ENCODE measurements around the gene GGCX.
"Not testable (repeated sequence)": the region's sequence is repeated elsewhere in the genome, so short reads cannot be mapped to it uniquely, and the experiment has no call there.

GGCX gene

GRCh38 chr2:85593023-85593422 is 31.7 kb upstream of the GGCX start:
- DNase-seq: no peak

DNA sequence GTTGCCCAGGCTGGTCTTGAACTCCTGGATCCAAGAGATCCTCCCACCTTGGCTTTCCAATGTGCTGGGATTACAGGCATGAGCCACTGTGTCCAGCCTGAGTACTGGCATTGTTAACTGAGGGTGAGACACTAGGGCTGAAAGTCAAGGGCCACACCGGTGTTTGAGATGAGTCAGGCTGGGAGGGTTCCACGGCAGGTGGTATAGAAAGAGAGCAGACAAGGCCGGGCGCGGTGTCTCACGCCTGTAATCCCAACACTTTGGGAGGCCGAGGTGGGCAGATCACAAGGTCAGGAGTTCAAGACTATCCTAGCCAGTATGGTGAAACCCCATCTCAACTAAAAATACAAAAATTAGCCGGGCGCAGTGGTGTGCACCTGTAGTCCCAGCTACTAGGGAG is 31.0 kb upstream of the GGCX start:
- not testable (repeated sequence) for DNase-seq

DNA sequence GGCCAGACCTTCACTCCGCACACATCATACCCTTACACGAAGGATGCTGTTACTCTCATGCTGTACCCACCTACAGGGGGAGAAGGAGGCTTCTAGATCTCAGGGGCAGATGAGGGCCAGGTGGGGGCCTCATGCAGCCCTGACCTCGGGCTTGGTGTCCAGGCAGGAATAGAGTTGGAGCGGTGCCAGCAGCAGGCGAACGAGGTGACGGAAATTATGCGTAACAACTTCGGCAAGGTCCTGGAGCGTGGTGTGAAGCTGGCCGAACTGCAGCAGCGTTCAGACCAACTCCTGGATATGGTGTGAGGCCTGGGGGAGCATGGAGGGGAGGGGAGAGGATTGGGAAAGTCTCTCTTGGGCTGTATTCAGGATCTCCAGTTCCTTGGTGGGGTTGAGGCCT is 30.3 kb upstream of the GGCX start:
- no peak for DNase-seq

DNA sequence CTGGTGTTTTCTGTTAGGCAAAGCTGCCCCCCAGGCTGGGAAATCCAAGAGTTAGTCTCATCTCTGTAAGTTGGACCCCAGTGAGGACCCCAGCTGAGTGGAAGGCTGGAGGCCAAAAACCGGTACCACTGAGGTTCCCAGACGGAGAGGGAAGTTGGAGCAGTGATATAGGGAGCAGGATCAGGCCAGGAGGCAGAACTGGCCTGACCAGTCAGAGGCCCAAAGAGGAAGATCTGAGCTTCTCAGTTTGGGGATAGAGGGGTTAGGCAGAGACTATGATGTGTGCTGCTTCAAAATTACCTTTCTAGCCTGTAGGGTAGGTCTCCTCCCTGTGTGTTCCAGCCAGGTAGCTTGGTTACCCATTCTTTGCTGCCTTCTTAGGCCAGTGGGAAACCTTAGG is 29.7 kb upstream of the GGCX start:
- DNase-seq: no peak

GRCh38 chr2:85589982-85590791 is 28.9 kb upstream of the GGCX start:
- DNase-seq: no peak

- no peak for DNase-seq
Measured at GRCh38 chr2:85589181-85589580, 27.9 kb upstream of the GGCX start.

DNA sequence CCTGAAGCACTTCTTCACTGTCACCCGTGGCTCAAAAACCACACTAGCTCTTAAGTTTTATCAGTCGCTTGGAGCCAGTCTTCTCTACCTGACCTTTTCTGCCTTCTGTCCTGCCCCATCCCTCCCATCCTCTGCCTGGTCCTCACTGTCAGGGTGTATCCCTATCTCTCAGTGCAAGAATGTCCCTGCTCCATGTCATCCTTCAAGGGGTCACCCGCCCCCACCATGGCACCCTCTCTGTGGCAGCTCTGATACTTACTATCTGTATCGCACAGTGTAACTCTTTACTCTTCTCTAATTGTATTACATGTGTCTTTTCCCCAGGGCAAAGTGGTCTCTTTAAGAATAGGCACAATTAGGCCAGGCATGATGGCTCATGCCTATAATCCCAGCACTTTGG is 27.4 kb upstream of the GGCX start:
- no peak for DNase-seq

DNA sequence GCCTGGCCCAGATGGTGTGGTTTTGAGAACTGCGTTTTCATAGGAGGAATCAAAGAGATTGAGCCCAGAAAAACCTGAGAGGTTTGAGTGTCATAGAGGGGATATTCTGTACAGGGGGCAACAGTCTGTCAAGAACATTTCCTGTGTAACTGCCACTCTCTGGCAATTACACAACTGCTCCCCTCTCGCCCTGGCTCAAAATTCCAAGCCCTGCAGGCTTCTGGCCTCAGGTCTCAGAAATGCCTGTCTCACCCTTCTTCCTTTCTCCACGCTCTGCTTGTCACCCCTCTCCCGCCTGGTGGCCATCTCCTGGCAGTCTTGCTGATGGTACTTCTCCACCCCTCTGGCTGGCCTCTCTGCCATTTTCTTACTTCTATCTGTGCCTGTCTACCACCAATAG is 26.9 kb upstream of the GGCX start:
- no peak for DNase-seq

DNA sequence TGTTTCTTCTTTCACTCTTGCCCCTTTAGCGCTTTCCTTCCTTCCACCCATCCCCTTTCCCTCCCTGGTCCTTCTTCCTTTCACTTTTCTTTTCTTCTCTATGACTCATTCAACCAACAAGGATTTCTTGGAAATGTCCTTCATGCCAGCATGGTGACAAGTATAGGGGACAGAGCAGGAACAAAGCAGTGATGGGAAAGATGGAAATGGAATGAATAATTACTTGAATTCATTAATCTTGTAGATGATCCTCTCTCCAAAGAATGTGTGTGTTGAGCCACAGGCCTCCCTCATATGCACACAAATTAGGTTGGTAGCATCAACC is 24.4 kb upstream of the GGCX start:
- no peak for DNase-seq

DNA sequence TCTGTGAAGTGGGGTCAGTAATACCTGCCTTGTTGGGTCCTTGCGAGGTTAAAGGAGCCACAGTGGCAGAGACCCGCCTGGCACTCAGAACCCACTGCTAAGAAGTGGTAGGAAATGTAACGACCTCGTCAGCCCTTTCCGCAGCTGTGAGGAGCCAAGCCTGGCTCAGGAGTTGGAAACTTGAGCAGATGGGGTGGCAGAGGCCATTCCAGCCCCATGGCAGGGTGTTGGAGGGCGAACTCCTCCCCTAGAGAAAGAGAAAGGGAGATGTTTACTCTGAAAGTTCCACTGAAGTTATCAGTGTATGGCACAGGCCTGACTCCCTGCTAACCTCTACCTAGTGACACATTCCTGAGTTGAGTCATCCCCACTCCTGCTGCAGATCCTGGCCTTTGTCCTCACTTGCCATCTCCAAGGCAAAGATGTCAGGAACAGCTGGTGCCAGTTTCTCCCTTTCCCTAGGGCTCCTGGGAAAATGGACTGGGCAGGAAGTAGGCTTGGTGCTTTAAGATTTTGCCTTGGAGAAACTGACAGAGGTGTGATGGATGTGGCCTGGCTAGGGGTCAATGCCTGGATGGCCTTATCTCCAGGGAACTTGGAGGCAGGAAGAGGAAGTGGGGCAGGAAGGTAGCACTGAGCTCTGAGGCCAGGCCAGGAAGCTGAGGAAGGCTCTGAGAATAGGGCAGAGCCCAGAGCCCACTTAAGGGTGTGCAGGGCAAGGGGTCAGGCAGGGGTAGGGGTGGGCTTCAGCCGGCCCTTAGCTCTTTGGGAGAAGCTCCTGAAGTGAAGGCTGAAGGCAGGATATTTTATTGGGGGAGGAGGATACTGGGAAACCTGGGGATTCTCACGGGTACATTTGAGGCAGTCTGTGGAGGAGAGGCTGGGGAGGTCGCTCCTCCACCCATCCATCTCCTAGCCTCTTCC is 23.8 kb upstream of the GGCX start:
- DNase-seq: no peak

- no peak for DNase-seq
Measured at GRCh38 chr2:85584354-85584856, 23.1 kb upstream of the GGCX start, which contains the start of gene VAMP5. Gene VAMP5 (plus strand): TSS chr2:85584431. CDS start chr2:85584491, 60 bp downstream.

- peak; percentile 23 for DNase-seq
Measured at GRCh38 chr2:85583667-85584353, 22.5 kb upstream of the GGCX start.

GRCh38 chr2:85582492-85582891 is 21.2 kb upstream of the GGCX start:
- no peak for DNase-seq

- no peak for DNase-seq
Measured at GRCh38 chr2:85580206-85580605, 18.9 kb upstream of the GGCX start.

DNA sequence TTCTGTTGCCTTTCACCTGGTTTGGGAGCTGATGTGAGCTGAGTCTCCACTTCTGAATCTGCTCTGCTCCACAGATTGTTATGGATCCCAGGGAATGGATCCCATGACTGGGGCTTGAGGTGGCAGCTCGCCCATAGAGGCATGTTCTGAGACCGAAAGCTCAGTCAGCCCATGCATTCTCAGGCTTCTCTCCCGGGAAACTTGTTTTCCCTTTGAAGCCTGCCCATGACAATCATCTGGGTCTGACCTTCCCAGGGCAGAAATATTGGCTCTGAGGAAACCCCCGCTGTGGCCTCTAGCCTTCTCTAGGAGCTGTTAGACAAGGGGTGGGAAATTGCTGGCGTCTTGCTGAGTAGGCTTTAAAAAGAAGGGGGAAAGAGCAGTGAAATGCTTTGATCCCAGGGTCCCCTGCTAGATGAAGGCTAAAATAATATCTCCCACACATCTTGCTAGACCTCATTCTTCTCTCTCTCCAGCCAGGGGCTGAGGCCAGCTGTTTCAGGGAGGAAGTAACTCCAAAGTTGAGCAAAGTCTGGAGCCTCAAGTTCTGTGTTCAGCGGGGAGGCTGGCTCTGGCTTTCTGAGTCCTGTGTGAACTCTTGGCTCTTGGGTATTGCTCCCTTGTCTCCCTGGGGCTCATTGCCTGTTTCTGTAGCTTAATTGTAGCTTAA is 18.1 kb upstream of the GGCX start:
- no peak for DNase-seq

DNA sequence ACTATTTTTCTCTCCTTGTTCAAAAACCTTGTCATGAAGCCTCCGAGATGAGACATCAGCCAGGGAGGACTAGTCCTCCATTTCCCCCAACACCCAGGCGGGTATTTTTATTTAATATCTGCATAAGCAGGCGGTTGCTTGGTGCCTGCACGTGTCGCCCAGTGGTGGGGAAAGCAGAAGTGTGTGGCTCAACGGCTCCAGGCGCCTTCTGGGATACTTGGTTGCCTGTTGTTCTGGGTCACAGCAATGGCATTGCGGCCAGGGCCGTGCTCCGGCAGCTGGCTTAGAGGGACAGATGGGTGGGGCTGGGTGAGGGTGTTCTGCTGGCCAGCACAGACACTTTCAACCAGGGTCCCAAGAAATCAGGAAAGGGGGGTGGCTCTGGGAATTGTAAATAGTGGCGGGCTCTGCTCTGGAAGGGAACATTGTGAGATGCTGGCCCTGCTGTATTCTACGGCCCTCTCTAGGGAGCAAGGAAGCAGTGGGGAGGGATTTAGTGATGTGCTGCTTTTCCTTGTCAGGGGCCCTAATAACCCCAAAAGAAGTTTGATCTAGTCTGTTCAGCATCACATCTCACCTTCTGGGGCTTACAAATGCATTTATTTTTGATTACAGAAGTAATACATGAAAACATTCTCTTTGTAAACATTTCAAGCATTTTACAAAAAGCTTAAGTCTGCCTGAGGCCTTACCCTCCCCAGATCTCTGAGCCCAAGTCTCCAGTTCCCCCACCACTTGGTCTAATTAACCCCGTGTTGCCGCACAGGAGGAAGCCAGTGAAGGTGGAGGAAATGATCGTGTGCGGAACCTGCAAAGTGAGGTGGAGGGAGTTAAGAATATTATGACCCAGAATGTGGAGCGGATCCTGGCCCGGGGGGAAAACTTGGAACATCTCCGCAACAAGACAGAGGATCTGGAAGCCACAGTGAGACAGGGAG is 17.2 kb upstream of the GGCX start:
- DNase-seq: no peak

- DNase-seq: peak; percentile 53
Measured at GRCh38 chr2:85577386-85578242, 16.3 kb upstream of the GGCX start, which contains the start of gene VAMP8. Gene VAMP8 (plus strand): TSS chr2:85577586. CDS start chr2:85577647, 61 bp downstream.

- no peak for DNase-seq
Measured at GRCh38 chr2:85577063-85577385, 15.7 kb upstream of the GGCX start.

DNA sequence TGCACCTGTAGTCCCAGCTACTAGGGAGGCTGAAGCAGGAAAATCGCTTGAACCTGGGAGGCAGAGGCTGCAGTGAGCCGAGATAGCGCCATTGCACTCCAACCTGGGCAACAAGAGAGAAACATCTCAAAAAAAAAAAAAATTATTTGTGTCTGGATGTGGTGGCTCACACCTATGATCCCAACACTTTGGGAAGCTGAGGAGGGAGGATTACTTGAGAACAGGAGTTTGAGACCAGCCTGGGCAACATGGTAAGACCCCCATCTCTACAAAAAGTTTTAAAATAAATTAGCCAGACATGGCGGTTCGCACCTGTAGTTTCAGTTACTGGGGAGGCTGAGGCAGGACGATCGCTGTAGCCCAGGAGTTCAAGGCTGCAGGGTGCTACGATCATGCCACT is 14.4 kb upstream of the GGCX start:
- no peak for DNase-seq

DNA sequence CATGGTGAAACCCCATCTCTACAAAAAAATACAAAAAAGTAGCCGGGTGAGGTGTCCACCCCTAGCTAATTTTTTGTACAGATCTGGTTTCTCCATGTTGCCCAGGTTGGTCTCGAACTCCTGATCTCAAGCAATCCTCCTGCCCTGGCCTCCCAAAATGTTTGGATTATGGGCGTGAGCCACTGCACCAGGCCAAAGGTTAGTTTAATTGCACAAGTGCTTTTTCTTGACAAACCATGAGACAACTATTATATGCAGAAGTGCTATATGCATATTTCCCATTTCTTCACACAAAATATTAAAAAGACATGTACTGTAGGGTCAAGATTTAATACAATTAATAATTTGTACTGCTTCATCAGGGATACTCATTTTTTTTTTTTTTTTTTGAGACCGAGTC is 5.0 kb upstream of the GGCX start:
- no peak for DNase-seq

All from effector CD8-positive, alpha-beta T cell (primary cell).